ENCODE measurements around the gene SGCD.

SGCD gene

DNA sequence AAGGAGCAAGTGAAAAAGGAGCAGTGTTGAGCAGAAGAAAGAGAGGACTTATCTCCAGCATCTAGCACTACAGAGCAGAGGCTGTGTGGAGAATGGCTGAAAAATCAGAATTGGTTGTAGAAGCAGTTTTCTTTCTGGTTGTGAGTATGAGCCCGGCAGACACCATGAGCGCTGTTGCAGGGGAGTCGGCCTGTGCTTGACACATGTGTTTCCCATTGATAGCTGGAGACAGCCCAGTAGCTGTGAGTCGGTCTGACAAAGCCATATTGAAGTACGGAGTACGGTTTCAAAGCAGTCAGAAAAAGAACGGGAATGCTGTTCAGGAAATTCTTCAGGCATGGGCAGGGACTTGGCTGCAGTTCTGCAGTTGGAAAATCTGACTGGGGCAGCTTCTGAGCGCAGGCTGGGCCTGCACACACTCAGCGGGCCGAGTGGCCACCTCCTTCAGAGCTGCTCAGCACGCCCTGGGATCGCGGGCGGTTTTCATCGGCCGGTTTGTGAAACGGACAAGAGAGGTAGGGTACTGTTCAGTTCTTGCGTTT, at the start of gene SGCD:
Gene SGCD (plus strand): TSS at position 447 of the 542 bp plus-strand sequence.
- no peak for DNase-seq

DNA sequence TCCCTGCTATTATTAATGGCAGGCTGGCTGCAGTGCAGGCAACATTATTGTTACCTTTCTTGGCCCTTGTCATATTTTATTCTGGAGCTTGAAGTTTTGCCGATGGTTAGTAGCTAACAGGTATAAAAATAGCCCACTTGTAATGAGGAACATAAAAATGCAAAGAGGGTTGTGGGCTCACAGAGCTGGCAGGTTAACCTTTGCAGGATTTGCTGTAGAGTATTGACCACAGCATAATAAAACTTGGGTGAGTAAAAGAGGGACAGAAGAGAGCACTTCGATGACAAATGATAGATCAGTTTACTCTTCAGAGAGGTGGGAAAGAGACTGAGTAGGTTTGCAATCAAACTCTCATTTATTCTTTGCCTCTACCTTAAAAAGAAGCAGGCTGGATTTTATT, 49.7 kb upstream of the SGCD start:
- no peak for DNase-seq

DNA sequence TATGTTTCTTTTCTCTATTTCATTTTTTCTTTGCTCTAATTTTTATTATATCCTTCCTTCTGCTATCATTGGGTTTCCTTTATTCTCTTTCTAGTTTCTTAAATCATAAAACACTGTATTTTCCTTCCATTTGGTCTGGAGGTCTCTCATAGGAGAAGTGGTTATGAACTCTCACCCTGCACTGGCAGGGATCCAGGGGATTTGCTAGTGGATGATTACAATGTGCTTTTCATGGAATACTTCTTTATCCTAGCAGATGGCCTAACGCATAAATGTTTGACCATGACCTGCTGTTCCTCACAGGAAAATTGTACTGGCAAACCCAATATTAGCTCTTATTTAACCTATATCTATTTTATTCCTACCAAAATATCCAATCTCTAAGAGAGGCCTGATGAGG, 31.5 kb upstream of the SGCD start:
- DNase-seq, result no peak

DNA sequence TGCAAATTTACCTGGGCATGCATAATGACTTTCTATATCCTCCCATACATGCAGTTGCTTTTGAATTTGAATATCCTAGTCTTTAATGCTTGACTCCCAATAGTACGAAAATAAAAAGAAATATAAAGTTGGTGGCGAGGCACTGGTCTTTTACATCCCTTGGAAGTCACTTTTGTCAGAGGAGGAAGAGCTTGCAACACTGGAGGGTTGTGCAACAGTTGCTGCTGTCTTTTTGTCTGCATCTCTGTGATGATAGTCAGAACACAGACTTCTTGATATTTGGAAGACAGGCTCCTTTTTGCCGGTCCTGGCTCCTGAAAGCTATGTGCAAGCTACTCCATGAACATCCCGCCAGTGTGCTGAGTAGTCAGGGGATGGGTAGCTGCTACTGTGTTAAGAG, 16.8 kb upstream of the SGCD start:
- DNase-seq, result no peak

DNA sequence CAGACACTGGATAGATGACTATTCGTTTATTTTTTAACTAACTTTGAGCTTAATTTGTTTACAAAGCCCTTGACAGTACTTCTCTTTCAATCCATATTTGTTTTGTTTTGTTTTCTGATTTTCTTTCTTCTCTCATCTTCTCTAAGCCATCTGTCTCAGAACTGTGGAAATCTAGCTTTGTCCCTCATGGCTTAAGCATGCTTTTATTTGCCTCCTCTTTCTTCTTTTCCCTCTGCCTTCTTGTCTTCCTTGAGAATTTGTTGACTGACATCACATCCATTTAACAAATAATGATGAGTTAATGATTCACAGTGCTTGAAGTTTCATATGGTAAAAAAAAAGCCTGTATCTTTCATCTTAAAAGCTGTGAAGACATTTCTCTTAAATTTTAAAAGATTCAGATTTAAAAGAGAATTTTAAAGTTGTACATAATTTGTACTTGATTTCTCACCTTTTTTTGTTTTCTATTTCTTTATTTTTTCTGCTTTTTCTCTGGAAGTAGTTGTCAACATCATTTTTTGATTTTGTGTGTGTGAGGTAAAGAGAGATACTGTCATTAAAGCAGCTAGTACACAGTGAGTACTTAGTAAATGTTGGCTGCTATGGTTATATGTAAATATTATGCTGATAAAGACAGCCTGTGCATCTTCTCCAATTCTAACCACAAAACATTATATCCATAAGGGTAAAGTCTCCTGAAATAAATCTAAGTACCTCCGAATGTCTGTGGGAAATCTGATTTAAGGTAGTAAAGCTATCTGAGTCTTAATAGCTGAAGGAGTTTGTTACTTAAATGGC, 13.9 kb upstream of the SGCD start:
- no peak for DNase-seq

DNA sequence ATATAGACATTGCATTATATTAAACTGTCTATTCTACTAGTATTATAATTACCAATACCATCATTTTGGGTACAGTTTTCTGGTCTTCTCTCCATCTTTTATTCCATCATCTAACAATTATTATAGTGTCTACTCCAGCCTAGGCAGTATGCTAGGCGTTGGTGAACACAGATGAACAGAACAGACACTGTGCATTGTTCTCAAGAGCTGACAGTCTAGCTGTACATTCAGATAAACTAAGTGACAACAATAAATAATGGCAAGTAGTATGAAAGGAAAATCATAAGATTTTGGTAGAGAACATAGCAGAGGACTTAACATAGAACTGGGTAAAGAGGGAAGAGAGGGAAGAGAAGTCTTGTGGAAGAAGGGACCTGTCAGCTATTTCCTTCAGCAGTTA, 12.5 kb upstream of the SGCD start:
- DNase-seq, result no peak

DNA sequence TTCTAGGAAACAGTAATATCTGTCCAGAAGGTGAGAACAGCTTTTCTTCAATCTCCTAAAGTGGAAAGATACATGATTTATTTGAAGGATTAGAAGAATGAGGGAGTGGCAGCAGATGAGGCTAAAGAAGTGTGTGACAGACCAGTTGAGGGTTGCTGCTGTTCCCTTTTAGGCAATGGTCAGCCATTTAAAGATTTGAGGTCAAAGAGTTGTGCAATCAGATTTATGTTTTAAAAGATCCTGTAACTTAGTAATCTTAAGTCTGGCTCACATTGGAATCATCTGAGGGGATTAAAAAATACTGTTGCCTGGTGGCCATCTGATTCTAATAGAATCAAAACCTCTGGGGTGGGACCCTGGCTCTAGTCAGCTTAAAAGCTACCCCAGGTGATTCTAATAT, 4.3 kb upstream of the SGCD start:
- no peak for DNase-seq

DNA sequence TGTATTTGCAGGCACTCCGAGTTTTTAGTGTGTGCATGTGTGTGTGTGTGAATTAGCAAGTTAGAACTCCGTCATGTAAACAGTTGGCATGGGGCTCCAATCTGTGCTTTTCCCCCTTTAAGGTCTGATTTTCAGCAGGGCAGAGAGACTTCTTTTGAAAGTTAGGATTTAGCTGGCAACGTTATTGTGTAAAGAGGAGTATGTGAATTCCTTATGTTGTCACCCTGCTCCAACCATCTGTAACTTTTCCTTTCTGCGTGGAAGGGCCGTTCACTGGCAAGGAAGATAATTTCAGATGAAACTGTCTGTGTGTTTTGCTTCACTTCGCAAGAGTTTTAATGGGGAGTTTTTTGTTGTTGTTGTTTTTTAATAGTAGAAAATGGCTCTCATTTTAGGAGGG, 332 bp downstream of the SGCD start:
- no peak for DNase-seq

DNA sequence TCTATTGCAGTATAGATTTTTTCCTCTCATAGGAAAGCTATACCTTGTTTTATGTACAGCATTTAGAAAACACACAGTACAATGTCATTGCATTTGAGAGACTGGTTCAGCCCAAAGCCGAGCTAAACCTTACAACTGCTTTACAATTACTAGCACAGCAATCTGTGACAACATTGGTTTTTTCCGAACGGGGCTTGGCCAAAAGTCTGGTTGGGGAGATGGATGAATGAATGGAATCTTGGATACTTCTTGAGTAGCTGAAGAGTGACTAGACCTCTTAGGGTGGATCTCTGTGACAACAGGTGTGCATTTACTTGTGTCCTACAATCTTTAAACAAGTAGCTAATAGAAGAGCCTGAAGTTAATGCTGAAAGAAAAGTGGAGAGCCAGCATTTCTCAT, 1.2 kb downstream of the SGCD start:
- DNase-seq, result no peak

DNA sequence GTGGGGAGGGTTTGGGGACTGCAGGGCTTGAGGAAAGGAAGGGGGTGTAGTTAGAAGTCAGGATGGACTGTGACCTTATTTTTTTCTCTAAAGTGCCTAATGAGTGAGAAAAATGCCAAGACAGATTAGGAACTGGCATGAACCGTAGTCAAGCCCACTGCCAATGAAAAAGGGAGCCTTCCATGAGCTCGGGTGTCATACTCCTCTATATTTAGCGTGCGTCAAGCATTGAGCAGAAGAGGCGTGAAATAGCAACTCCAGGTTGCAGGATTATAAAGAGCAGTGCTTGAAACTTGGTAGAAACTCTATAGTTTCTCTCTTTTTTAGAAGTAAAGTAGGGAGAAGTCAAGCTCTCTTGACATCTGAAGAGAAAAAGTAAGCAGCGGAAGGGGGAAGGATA, 1.8 kb downstream of the SGCD start:
- no peak for DNase-seq

DNA sequence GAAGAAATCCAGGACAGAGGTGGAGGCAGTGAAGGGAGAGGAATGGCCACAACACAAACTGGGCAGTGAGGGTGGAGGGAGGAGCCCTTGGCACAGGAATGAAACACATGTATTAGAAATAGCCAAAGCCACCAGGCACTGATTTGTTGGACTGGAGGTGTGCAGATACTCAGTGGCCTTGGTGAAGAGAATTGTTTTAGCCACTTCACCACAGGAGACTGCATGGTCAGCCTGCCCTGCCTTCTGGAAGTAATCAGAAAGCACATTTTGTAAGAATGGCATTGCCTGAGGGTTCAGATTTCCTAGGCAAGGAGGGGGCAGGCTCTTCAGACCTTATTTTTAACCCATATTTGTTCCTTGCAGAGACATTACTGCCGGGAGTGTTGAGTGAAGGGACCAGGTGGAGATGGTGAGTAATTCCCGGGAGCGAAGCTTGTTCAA, 2.2 kb downstream of the SGCD start:
- DNase-seq, result no peak

DNA sequence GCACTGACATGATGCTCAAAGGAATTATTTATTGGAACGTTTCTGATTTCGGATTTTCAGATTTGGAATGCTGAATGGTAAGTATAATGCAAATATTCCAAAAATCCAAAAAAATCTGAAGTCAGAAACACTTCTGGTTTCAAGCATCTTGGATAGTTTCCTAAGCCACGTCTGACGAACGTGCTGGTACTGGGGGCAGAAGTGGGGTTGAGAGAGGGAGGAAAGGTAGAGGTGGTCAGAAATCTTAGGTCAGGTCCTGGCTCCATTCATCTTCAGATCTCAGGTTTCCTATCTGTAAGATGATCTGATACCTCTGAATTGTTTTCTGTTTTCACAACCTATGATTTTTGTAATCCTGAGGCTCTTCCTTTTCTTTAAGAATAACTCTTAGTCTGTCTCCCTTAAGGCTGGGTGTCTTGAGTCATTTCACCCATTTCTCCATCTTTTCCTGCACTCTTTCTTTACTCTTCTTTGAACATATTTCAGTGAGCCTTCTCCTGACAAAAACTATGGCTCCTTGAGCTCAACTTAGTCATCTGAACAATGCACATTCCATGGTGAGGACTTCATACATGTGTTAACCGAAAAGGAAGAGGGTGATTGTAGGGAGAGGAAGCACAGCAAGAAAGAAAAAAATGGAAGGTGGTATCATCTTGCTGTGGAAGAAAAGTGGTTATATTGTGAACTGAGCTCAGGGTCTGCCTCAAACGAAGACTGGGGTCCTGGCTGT, 3.3 kb downstream of the SGCD start:
- DNase-seq, result no peak

DNA sequence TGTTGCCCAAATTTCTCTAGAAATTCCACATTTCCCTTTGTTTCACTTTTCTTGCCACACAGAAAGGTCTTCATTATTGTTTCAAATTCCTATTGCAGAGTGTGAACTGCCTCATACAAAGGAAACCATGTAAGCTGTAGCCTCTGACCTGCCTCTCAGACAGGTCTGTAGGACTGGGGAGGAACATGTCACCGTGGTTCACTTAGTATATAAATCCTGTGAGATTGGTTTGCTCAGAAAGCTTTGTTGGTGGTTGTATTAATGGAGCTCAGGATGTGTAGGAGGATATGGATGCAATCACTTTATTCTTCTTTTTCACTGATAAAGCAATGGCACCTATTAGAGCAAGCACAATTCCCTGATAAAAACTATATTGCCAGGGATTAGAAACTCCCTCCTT, 4.2 kb downstream of the SGCD start:
- DNase-seq, result no peak

DNA sequence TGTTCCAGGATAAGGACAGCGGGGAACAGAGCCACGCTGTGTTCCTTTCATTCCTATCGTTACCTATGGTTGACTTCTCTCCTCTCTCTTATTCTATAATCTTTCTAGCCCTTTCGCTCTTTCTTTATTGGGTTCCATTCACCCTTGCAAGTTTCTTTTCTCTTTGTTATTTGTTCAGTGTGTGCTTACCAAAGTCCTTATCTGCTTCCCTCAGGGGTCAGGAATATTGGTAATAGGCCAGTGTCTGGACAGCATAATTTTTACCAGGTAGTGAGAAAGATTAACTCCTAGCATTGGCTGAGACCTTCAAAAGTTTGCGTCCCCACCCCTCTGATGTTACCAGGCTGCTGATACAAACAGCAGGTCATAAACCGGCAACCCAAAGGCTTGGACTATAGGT, 4.9 kb downstream of the SGCD start:
- DNase-seq, result no peak

DNA sequence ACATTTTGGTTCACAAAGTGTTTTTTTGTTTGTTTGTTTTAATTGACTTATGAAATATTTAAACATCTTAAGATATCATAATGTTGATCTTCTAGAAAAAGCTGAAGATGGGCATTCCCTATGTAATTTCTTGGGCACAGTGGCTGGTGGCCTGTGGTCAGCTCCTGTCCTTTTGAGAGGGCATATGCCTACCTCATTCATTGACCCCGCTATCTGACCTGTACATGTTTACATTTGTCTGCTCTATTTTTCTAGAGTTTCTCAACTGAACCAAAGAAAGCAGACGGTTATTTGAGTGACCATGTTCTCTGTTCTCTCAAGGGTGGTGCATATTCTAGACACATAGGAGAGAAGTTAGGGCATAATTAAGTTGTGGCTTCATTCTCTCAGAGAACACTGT, 5.3 kb downstream of the SGCD start:
- no peak for DNase-seq

DNA sequence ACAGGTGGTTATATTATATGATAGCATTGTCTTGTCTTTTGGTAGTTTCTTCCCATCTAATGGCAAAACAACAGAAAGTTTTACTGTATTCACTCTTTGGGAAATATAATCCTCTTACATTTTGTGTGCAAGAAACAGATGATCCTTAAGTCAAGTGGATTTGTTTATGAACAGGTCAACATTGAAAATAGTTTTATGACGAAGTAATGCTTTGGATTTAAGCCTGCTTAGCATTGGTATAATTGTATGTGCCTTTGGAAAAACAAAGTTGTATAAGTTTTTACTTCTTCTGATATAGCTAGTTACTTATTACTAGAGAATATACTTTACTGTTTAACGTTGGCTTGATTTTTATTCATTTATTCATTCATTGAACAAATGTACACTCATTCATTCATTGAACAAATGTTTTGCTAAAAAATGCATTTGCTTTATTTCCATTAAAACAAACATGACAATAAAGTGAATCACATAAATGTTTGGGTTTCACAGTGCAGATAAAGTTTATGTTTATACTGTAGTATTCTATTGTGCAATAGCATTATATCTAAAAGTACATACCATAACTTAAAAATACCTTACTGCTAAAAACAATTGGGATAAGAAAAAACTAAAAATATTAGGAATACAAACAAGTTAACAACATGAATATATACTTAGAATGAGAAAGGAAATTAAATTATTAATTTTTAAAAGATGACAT, 12.3 kb downstream of the SGCD start:
- DNase-seq, result no peak

DNA sequence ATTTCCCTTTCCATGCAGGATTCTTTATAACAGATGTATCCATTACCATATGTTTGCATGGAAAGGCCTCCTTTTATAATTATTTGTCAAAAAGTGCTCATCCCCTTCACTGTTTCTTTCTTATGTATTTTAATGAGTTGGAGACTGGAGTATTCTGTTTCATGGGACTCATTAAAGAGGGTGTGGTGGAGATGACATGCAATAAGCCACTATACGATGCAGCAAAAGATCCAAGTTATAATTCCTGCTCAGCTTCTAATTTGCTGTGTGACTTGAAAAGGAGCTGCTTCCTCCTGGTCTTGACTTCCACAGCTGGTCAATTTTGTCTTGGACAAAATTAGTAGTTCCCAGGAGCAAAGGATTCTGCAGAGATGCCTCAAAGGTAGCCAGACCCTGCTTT, 13.9 kb downstream of the SGCD start:
- DNase-seq, result no peak

DNA sequence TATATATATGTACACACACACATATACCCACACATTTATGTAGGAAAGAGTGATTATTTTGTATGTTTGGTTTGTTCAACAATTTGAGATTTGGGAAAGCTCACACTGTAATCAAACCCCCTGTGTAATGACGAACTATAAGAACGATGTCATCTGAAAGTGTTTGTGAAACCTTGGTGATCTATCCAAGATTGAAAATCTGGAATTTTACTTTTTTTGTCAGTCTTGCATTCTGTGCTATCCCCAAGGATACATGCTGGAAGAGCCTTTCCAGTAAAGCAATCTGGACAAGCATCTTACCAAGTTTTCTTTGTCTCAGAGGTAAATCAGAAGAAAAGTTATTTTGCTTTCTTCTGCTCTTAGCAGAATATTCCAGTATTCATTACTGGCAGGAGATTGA, 23.3 kb downstream of the SGCD start:
- DNase-seq, result no peak

DNA sequence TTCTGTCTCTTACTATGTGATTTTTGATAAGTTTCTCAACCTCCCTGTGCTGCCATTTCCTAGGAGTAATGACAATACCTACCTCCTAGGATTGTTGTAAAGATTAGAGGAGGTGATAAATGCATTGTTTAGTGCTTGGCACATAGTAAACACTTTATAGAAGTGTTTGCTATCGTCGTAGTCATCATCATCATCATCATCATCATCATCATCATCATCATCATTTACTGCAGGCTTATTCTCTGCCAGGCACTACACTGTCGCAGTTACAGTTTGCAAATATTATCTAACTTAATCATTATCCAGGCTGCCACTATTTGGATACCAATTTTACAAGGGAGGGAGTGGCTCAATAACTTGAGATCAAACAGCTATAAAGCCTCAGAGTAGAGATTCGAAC, 24.5 kb downstream of the SGCD start:
- no peak for DNase-seq

DNA sequence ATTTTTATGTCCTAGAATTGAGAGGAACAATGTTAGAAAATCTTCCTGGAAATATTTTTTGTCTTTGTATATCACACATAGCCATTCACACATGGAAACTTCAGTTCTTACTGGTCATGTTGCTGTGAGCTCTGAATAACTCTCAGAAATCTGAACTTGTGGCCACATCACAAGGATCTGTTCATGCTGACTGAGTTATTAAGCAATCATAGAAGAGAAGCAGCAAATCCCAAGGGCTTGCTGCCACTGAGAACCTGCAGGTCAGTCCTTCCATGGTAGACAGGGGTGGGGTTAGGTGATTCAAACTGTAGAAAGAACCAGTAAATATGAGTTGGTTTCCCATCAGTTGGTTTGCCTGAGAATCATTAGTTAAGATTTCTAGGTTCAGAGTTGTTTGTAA, 27.6 kb downstream of the SGCD start:
- DNase-seq, result no peak

DNA sequence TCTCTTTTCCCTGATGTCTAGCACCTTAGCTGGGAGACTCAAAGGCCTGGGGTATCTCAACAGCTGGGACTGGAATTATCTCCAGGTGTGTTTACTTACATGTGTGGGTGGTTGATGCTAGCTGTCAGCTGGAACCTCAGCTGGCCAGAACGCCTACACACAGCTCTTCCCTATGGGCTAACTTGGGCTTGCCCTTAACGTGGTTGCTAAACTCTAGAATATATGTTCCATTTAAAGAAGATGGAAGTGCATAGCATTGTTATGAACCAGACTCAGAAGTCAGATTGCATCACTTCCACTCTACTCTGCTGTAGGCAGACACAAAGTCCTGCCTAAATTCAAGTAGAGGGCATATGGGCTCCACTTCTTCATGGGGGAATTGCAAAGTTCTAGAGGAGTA, 29.3 kb downstream of the SGCD start:
- no peak for DNase-seq

DNA sequence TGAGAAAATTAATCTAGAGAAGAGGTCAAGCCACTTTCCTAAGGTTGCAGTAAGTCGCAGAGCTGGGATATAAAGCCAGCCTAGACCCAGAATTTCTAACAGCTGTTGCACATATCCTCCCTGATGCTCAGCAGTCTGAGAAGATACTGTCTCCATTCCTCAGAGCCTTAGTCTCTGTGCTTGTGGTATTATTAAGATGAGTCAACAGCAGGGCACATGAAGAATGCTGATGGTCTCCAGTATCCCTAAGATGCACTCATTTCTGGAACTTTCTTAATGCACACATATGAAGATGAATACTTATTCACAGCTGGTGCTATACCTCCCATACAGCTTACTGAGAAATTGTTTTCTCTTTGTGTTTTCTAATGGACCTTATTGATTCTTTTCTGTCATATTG, 32.5 kb downstream of the SGCD start:
- DNase-seq, result no peak

DNA sequence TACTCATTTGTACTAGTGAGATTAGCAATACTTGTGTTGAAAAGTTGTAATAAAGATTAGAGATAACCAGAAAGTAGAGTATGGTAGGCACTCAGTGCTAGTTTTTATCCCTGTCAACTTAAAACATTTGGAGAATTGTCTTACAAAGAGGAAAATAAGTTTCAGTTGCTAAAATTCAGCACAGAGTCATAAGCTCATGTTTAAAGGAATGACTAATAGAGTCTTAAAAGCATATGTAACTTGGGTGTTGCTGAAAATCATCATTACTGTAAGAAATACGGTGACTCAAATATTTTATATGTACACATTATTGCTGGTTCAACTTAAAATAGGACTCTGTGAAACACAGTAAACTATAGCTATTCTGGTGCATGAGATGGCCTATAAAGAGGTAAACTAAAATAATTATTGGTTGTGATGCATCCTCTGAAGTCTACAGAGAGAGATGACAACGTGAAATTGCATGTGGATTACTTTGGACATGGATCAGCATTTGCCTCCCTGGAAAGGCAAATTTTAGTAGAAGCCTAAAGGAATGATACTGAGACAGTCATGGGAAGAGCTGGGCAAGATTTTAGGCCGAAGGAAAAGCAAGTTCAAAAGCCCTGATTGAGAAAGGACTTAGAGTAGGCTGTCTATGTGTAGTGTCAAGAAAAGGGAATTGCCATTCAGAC, 34.6 kb downstream of the SGCD start:
- DNase-seq, result no peak

Measured in NCI-H187 treated with DMSO at 0.1 percent for 48 hours (cell line).